HG03558 (cell line): ENCODE data around the gene HOTAIR.

ENCODE experiments used
- ATAC-seq: cut with Tn5 transposase; IDR thresholded peaks from one replicate; pipeline ENCODE4 v1.9.1; 2021; ENCODE audit warnings: moderate number of reproducible peaks; ENCODE audit not compliant: unreplicated experiment; ENCODE audit errors: extremely low read depth

The HOTAIR gene

GRCh38 chr12:53988541-53989226, 13.9 kb upstream of the HOTAIR start:
- no peak for ATAC-seq

DNA sequence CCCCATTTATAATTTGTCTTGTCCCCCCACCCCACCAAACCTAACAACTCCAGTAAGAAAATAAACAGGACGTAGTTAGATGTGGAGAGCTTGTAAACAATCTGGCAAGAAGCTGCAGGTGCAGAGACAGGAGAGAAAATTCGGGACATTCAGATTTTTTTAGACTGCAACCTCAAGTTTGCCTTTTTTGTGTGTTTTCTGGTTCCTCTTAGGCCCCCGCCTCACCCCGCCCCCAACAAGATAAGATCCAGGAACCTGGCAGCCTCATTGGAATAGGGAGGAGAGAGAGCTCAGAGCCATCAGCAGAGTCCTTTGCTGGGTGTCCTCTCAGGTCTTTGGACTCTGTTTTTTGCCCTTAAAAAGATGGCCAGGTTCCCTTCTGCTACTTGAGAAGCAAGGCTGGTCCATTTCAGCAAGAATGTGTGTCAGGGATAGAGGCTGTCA, 13.1 kb upstream of the HOTAIR start:
- no peak for ATAC-seq

- ATAC-seq, result no peak
Measured at GRCh38 chr12:53986686-53987483, 12.1 kb upstream of the HOTAIR start.

DNA sequence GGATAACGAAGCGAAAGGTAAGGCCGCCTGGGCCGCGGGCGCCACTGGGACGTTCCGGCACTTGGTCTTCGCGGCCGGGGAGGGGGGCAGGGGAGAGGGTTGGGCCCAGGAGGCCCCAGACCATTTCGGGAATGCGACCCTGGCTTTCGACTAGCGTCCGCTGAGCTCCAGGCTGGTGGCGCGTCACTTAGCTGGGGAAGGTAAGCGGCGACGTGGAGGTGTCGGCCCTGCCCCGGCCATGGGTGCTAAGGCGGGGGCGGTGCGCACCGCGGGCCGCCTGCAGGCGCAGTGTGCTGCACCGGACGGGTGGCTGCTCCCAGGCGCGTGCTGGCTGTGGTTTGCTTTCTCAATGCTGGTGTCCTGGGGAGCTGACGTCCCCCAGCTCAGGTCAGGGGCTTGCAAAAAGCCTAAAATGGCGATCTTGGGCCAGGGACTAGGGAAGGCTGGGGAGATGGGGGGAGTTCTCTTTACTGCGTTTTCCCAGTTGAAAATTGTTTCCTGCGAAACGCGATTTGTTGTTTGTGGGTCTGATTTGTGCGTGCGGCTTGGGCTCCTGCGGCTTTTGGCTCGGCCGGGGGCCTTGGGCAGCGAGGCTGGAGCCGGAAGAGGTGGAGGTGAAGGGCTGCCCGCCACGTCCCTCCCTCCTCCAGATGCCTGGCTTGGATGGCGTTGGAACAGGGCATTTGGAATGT, 11.4 kb upstream of the HOTAIR start:
- ATAC-seq, result no peak

DNA sequence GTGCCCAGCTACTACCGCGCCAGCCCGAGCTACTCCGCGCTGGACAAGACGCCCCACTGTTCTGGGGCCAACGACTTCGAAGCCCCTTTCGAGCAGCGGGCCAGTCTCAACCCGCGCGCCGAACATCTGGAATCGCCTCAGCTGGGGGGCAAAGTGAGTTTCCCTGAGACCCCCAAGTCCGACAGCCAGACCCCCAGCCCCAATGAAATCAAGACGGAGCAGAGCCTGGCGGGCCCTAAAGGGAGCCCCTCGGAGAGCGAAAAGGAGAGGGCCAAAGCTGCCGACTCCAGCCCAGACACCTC, 10.9 kb upstream of the HOTAIR start:
- no peak for ATAC-seq

DNA sequence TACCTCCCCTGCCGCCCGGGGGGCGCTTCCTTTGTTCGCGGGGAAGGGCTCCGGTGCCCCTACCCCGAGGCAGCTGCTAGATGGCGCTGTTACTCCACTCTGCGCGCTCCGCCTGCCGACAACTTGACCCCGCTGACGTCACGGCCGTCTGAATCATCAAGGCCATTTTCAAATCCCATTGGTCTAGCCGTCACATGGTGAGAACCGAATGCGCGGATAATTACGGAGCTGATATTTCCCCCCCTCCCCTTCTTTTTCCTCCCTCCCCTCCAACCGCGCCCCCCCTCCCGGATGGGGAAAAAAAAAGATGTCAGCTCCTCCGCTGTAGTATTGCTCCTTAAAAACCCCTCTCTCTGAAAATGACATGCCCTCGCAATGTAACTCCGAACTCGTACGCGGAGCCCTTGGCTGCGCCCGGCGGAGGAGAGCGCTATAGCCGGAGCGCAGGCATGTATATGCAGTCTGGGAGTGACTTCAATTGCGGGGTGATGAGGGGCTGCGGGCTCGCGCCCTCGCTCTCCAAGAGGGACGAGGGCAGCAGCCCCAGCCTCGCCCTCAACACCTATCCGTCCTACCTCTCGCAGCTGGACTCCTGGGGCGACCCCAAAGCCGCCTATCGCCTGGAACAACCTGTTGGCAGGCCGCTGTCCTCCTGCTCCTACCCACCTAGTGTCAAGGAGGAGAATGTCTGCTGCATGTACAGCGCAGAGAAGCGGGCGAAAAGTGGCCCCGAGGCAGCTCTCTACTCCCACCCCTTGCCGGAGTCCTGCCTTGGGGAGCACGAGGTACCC, 10.3 kb upstream of the HOTAIR start, which contains the start of gene HOXC10:
TSS of gene HOXC10 (plus strand) at position 246 of the 791 bp plus-strand sequence. CDS start at position 360, 114 bp downstream.
- ATAC-seq, result no peak

- ATAC-seq, result no peak
Measured at GRCh38 chr12:53983950-53984572, 9.3 kb upstream of the HOTAIR start.

DNA sequence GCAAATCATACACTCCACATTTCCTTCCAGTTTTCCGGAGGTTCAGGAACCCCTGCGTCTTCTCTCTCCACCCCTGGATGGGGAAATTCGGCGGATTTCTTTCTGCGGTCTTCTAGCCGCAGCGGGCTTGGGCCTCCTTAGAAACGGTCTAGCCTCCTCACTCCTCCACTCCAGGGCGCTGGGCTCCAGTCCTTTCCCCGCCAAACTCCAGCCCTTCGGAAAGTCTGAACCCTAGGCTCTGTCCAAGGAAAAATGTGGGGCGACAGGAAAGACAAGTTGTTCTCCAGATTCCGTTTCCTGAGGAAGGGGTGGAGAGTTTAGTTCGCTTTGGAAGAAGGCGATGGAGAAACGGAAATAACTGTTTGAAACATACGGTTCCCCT, 8.8 kb upstream of the HOTAIR start:
- no peak for ATAC-seq

DNA sequence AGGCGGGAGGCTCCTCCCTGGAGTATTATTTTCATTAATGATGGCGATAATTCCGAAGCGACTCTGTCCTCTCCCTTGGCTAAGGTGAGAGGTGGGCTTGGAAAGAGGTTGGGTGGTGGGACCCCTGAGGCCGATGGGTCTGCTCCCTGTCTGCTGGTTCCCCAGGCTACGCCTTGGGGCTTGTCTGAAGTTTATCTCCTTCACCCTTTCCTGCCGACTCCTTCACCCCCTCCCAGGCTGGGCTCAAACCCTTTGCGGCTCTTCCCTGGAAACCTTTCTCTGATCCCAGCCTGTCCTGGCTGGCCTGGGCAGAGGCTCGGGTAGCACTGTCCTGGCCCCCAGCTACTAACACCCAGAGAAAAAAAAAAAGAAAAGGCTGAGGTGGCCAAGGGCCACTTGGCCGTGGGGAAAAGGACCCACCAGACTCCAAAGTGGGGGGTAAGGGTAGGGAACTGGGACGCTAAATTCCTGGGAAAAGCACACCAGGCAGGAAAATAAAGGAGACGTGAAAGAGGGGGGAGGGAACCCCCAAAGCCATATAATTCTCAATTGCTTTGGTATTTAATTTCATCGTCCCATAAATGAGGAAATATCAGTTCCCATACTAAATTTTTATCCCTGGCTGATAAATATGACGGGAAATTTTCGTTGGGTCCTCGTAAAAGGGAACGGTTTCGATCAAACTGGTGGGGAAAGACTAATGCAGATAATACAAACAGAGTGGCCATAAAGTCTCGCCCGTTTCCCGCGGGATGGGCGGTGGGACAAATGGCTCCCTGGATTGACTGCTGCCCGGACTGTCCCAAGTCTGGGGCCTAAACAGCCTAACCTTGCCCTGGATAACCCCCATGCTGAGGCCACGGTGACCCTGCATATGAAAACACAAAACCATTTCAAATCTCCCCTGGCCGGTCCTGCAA, 8.2 kb upstream of the HOTAIR start:
- no peak for ATAC-seq

DNA sequence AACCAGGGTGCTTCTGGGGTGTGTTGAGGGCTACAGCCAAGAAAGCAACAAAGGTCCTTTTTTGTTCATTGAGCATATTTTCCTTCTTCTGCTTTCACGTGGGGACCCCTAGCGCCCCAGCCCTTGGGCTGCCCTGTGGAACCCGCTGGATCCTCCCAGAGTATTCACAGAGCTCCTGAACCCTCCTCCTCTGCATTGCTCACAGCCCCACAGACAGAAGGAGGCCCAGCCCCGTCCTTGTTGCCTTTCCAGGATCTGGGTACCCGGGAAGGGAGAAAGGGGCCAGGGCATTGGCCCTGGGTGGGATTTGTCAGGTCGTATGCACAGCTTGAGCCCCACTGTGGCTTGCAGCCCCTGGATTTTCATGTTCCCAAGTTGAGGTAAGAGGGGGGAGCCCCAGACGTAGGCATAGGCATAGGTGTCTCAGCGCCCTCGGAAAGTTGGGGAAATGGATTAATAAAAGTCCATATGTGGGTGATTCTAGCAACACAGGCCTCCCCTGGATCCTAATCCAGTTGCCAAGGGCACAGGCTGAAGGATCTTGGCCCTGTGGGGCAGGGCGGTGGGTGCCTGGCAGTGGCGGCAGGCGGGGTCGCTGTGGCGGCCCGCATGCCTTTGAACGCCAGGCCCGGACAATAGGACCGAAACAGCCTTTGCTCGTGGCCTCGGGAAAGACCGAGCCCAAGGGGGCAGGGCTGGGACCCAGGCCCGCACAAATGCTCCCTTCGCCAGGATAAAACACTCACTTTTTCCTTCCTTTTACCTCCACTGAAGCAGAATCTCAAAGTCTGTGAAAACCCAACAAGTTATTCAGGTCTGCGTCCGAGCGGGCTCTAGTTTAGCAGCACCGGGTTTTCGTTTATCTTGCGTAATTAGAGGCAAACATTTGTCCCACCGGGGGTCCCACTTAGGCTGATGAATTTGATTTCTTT, 7.1 kb upstream of the HOTAIR start:
- ATAC-seq, result no peak

- ATAC-seq, result no peak
Measured at GRCh38 chr12:53980802-53981496, 6.2 kb upstream of the HOTAIR start.

- ATAC-seq, result no peak
Measured at GRCh38 chr12:53980104-53980801, 5.5 kb upstream of the HOTAIR start.

GRCh38 chr12:53978477-53979356, 4.0 kb upstream of the HOTAIR start:
- no peak for ATAC-seq

- ATAC-seq, result no peak
Measured at GRCh38 chr12:53977596-53978445, 3.1 kb upstream of the HOTAIR start.
